Measurements from ENCODE around the gene DACT2.

Gene DACT2

GRCh38 chr6:168345896-168346754 is 26.5 kb upstream of the DACT2 start:
- no peaks in the 10 kb centered on the region for H3K36me3 ChIP-seq (ENCODE audit: control insufficient read depth, low read depth, low read length)
- no peak overlapping the region for H3K9ac ChIP-seq (ENCODE audit: low read length)
- H3K9me3 ChIP-seq (ENCODE audit: control insufficient read depth, low read depth, low read length), result no peaks in the 10 kb centered on the region
- H3K27me3 ChIP-seq (ENCODE audit: control insufficient read depth, insufficient read depth, low read length), result no peaks in the 10 kb centered on the region
- no peak overlapping the region for H3K27ac ChIP-seq (ENCODE audit: low read length)
- H3K4me3 ChIP-seq (ENCODE audit: low read length), result no peak overlapping the region
- no peaks in the 10 kb centered on the region for H3K4me1 ChIP-seq (ENCODE audit: control insufficient read depth, low read depth, low read length)

- H3K9me3 ChIP-seq (ENCODE audit: control insufficient read depth, low read depth, low read length), result no peaks in the 10 kb centered on the region
- H3K4me1 ChIP-seq (ENCODE audit: control insufficient read depth, low read depth, low read length), result no peaks in the 10 kb centered on the region
- no peak overlapping the region for H3K4me3 ChIP-seq (ENCODE audit: low read length)
- H3K36me3 ChIP-seq (ENCODE audit: control insufficient read depth, low read depth, low read length), result no peaks in the 10 kb centered on the region
- H3K27me3 ChIP-seq (ENCODE audit: control insufficient read depth, insufficient read depth, low read length), result no peaks in the 10 kb centered on the region
- H3K9ac ChIP-seq (ENCODE audit: low read length), result no peak overlapping the region
- no peak overlapping the region for H3K27ac ChIP-seq (ENCODE audit: low read length)
Measured at GRCh38 chr6:168345266-168345665, 25.7 kb upstream of the DACT2 start.

GRCh38 chr6:168344338-168344737 is 24.8 kb upstream of the DACT2 start:
- H3K4me1 ChIP-seq (ENCODE audit: control insufficient read depth, low read depth, low read length), result no peaks in the 10 kb centered on the region
- no peak overlapping the region for H3K4me3 ChIP-seq (ENCODE audit: low read length)
- H3K9ac ChIP-seq (ENCODE audit: low read length), result no peak overlapping the region
- no peaks in the 10 kb centered on the region for H3K36me3 ChIP-seq (ENCODE audit: control insufficient read depth, low read depth, low read length)
- no peaks in the 10 kb centered on the region for H3K27me3 ChIP-seq (ENCODE audit: control insufficient read depth, insufficient read depth, low read length)
- no peak overlapping the region for H3K27ac ChIP-seq (ENCODE audit: low read length)
- H3K9me3 ChIP-seq (ENCODE audit: control insufficient read depth, low read depth, low read length), result no peaks in the 10 kb centered on the region

GRCh38 chr6:168343239-168344150 is 23.9 kb upstream of the DACT2 start:
- Histone ChIP-seq H3K9ac (ENCODE audit: low read length) (no peak overlapping the region), H3K27ac (ENCODE audit: low read length) (no peak overlapping the region), H3K4me1 (ENCODE audit: control insufficient read depth, low read depth, low read length) (no peaks in the 10 kb centered on the region), H3K36me3 (ENCODE audit: control insufficient read depth, low read depth, low read length) (no peaks in the 10 kb centered on the region), H3K4me3 (ENCODE audit: low read length) (no peak overlapping the region), H3K27me3 (ENCODE audit: control insufficient read depth, insufficient read depth, low read length) (no peaks in the 10 kb centered on the region), H3K9me3 (ENCODE audit: control insufficient read depth, low read depth, low read length) (no peaks in the 10 kb centered on the region)

- Histone ChIP-seq H3K4me1 (ENCODE audit: control insufficient read depth, low read depth, low read length) (no peaks in the 10 kb centered on the region), H3K27me3 (ENCODE audit: control insufficient read depth, insufficient read depth, low read length) (no peaks in the 10 kb centered on the region), H3K9me3 (ENCODE audit: control insufficient read depth, low read depth, low read length) (no peaks in the 10 kb centered on the region), H3K27ac (ENCODE audit: low read length) (no peak overlapping the region), H3K9ac (ENCODE audit: low read length) (no peak overlapping the region), H3K4me3 (ENCODE audit: low read length) (no peak overlapping the region), H3K36me3 (ENCODE audit: control insufficient read depth, low read depth, low read length) (no peaks in the 10 kb centered on the region)
Measured at GRCh38 chr6:168342636-168343035, 23.1 kb upstream of the DACT2 start.

GRCh38 chr6:168341280-168341900 is 21.8 kb upstream of the DACT2 start:
- Histone ChIP-seq H3K9me3 (ENCODE audit: control insufficient read depth, low read depth, low read length) (no peaks in the 10 kb centered on the region), H3K9ac (ENCODE audit: low read length) (no peak overlapping the region), H3K27ac (ENCODE audit: low read length) (no peak overlapping the region), H3K4me3 (ENCODE audit: low read length) (no peak overlapping the region), H3K36me3 (ENCODE audit: control insufficient read depth, low read depth, low read length) (no peaks in the 10 kb centered on the region), H3K27me3 (ENCODE audit: control insufficient read depth, insufficient read depth, low read length) (no peaks in the 10 kb centered on the region), H3K4me1 (ENCODE audit: control insufficient read depth, low read depth, low read length) (no peaks in the 10 kb centered on the region)

GRCh38 chr6:168340819-168341218 is 21.2 kb upstream of the DACT2 start:
- H3K9ac ChIP-seq (ENCODE audit: low read length), result no peak overlapping the region
- H3K27me3 ChIP-seq (ENCODE audit: control insufficient read depth, insufficient read depth, low read length), result no peaks in the 10 kb centered on the region
- no peaks in the 10 kb centered on the region for H3K4me1 ChIP-seq (ENCODE audit: control insufficient read depth, low read depth, low read length)
- H3K9me3 ChIP-seq (ENCODE audit: control insufficient read depth, low read depth, low read length), result no peaks in the 10 kb centered on the region
- no peaks in the 10 kb centered on the region for H3K36me3 ChIP-seq (ENCODE audit: control insufficient read depth, low read depth, low read length)
- no peak overlapping the region for H3K27ac ChIP-seq (ENCODE audit: low read length)
- H3K4me3 ChIP-seq (ENCODE audit: low read length), result no peak overlapping the region

- Histone ChIP-seq H3K4me3 (ENCODE audit: low read length) (no peak overlapping the region), H3K9me3 (ENCODE audit: control insufficient read depth, low read depth, low read length) (no peaks in the 10 kb centered on the region), H3K4me1 (ENCODE audit: control insufficient read depth, low read depth, low read length) (no peaks in the 10 kb centered on the region), H3K27ac (ENCODE audit: low read length) (no peak overlapping the region), H3K36me3 (ENCODE audit: control insufficient read depth, low read depth, low read length) (no peaks in the 10 kb centered on the region), H3K27me3 (ENCODE audit: control insufficient read depth, insufficient read depth, low read length) (no peaks in the 10 kb centered on the region), H3K9ac (ENCODE audit: low read length) (no peak overlapping the region)
Measured at GRCh38 chr6:168338777-168339176, 19.2 kb upstream of the DACT2 start.

GRCh38 chr6:168336967-168337366 is 17.4 kb upstream of the DACT2 start:
- Histone ChIP-seq H3K4me3 (ENCODE audit: low read length) (no peak overlapping the region), H3K9me3 (ENCODE audit: control insufficient read depth, low read depth, low read length) (no peaks in the 10 kb centered on the region), H3K27ac (ENCODE audit: low read length) (no peak overlapping the region), H3K27me3 (ENCODE audit: control insufficient read depth, insufficient read depth, low read length) (no peaks in the 10 kb centered on the region), H3K9ac (ENCODE audit: low read length) (no peak overlapping the region), H3K36me3 (ENCODE audit: control insufficient read depth, low read depth, low read length) (no peaks in the 10 kb centered on the region), H3K4me1 (ENCODE audit: control insufficient read depth, low read depth, low read length) (peaks cover 9% of the 10 kb centered on the region)

GRCh38 chr6:168333989-168334388 is 14.4 kb upstream of the DACT2 start:
- no peak overlapping the region for H3K4me3 ChIP-seq (ENCODE audit: low read length)
- no peaks in the 10 kb centered on the region for H3K9me3 ChIP-seq (ENCODE audit: control insufficient read depth, low read depth, low read length)
- peaks cover 16% of the 10 kb centered on the region for H3K4me1 ChIP-seq (ENCODE audit: control insufficient read depth, low read depth, low read length)
- no peaks in the 10 kb centered on the region for H3K36me3 ChIP-seq (ENCODE audit: control insufficient read depth, low read depth, low read length)
- no peak overlapping the region for H3K9ac ChIP-seq (ENCODE audit: low read length)
- peaks cover 16% of the 10 kb centered on the region for H3K27me3 ChIP-seq (ENCODE audit: control insufficient read depth, insufficient read depth, low read length)
- H3K27ac ChIP-seq (ENCODE audit: low read length), result no peak overlapping the region

- no peak overlapping the region for H3K9ac ChIP-seq (ENCODE audit: low read length)
- no peak overlapping the region for H3K4me3 ChIP-seq (ENCODE audit: low read length)
- peaks cover 16% of the 10 kb centered on the region for H3K4me1 ChIP-seq (ENCODE audit: control insufficient read depth, low read depth, low read length)
- H3K27me3 ChIP-seq (ENCODE audit: control insufficient read depth, insufficient read depth, low read length), result peaks cover 16% of the 10 kb centered on the region
- H3K9me3 ChIP-seq (ENCODE audit: control insufficient read depth, low read depth, low read length), result no peaks in the 10 kb centered on the region
- H3K27ac ChIP-seq (ENCODE audit: low read length), result no peak overlapping the region
- no peaks in the 10 kb centered on the region for H3K36me3 ChIP-seq (ENCODE audit: control insufficient read depth, low read depth, low read length)
Measured at GRCh38 chr6:168333491-168333890, 13.9 kb upstream of the DACT2 start.

Measured in iPS-18a (cell line).